ENCODE data around the gene TRAP1.

The TRAP1 gene

GRCh38 chr16:3706253-3707012, 10.9 kb downstream of the TRAP1 start:
- no peak for DNase-seq

DNA sequence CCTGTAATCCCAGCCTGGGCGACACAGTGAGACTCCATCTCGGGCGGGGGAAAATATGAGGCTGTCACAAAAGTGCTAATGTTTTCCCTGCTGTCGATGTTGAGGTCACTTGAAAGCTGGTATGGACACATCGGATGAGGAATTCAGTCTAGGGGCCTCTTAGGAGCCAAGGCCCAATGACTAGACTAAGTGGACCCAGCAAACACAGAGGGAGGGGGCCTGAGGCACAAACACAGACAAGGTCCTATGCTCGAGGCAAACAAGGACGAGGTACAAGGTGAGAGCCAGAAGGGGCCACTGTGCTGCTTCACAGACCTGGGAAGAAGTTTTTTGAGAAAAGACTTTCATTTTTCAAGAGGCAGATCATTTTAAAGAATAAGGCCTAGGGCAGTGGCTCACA, 15.2 kb downstream of the TRAP1 start:
- DNase-seq: no peak

DNA sequence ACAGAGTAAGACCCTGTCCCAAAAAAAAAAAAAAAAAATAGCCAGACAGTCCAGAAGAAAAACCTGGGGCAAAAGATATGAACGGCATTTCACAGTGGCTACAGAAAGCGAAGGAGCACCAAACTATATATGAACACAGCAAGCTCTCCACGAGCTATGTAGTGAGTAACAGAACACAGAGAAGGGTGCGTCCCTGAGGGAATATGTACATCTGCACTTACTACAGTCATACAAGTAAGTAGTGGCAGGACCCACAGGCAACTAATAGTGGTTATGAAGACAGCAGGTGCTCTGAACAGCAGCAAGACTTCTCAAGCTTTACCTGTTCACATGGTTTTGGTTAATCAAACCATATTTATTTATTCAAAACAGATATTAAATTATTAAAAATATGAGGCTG, 15.8 kb downstream of the TRAP1 start:
- no peak for DNase-seq

DNA sequence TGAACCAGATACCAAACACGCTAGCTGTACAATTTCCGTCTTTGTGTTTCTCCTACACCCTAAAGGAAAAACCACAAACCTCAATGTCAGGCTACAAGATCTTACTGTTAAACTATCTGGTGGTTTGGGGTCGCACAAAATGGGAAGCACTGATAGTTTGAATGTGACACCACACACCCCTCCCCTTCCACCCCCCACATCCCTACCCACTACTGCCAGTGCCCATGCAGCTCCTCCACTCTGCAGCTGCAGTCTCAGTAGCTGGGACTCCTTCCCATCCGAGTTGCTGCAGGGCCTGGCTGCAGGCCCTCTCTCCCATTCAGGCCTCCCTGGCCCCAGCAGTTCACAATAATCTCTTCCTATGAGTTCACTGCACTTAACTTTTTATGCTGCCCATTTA, 18.4 kb downstream of the TRAP1 start:
- no peak for DNase-seq

DNA sequence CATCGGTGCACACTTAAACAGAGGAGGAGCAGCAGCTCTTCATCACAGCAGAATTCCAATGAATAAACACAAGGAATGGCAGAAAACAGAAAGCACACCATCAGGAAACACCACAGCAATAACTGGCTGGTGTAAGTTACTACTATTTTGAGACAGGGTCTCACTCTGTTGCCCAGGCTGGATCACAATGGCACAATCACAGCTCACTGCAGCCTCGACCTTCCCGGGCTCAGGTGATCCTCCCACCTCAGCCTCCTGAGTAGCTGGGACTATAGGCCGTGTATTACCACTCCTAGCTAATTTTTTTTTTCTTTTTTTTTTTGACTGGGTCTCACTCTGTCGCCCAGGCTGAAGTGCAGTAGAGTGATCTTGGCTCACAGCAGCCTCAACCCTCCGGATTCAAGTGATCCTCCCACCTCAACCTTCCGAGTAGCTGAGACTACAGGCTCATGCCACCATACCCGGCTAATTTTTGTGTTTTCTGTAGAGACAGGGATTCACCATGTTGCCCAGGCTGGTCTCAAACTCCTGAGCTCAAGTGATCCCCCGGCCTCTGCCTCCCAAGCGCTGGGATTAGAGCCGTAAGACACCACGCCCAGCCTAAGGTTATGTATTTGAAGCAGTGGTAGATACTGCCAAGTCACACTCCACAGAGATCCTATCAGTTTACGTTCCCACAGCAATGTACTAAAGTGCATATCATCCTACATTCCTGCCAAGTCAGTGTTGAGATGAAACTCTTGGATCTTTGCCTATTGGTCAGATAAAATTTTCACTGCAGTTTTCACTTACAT, 20.7 kb downstream of the TRAP1 start:
- DNase-seq: no peak

- no peak for DNase-seq
Observed at GRCh38 chr16:3695610-3696369, 21.5 kb downstream of the TRAP1 start.

- DNase-seq: no peak
Observed at GRCh38 chr16:3694051-3694450, 23.3 kb downstream of the TRAP1 start.

DNA sequence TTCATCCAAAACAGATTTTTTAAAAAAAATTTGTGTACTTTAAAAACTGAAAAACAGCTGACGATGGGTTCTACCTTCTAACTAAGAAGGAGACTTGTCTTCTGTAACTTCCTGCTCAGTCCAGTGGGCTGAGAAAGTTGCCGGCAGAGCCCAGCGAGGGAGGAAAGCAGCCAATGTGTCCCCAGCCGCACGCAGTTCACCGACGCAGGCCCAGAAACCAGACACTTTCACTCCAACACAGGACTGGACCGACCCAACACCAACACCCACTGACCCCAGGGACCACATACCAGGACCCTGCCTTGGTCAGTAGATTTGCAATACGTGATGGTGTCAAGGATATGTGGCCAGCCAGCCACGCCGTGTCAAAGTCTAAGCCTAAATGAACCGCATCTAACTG, 25.6 kb downstream of the TRAP1 start:
- no peak for DNase-seq

GRCh38 chr16:3690980-3691720, 26.2 kb downstream of the TRAP1 start:
- no peak for DNase-seq

DNA sequence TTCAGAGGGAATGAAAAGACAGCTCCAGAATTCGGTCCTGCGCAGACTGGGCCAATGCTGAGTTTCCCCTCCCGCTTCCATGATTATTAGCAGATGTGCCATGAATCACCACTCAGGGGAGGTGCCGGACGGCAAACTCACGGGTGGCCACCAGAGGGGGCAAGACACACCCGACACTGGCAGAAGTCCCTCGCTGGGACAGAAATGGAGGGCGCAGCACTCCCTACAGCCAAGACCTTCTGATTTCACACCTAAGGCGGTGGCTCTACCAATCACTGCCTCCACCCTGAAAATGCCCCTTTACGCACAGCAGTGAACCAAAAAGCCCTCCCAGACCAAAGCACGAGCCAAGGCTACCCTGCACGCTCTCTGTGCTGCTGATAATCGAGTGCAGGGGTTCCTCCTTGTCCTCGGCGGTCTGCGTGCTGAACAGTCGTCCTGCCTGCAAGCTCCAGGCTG, 26.8 kb downstream of the TRAP1 start:
- peak; percentile 84 for DNase-seq

DNA sequence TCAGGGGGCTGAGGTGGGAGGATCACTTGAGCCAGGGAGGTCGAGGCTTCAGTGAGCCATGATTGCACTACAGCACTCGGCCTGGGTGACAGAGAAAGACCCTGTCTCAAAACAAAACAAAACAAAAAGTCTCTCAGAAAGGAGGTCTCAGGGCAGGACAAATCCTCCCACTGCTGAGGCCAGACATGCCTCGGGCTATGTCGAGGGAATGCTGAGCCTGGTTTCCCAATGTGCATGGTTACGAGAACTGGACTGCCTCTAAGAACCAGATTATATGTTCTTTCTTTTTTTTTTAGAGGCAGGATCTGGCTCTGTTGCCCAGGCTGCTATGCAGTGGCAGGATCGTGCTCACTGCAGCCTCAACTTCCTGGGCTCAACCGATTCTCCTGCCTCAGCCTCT, 27.6 kb downstream of the TRAP1 start:
- DNase-seq: no peak

DNA sequence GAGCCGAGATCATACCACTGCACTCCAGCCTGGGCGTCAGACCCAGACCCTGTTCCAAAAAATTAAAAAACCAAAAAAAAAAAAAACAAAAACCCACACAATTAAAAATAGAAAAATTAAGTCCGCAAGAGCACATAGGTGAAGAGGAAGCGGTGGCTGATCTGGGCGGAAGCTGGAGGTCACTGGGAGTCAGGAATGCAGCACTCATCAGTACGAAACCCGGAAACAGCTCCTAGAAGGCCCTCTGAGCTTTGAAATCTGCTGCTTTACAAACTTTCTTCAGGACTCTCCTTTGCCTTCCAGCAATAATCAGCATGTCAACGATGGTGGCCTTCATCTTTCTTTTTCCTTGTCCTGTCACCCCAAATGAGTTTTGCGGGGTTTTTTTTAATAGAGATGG, 29.5 kb downstream of the TRAP1 start:
- no peak for DNase-seq

DNA sequence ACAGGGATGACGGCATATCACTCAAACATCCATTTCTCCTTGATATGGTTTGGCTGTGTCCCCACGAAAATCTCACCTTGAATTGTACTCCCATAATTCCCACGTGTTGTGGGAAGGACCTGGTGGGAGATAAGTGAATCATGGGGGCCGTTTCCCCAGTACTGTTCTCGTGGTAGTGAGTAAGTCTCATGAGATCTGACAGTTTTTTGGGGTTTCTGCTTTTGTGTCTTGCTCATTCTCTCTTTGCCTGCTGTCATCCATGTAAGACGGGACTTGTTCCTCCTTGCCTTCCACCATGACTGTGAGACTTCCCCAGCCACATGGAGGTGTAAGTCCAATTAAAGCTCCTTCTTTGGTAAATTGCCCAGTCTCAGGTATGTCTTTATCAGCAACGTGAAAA, 30.3 kb downstream of the TRAP1 start:
- no peak for DNase-seq

GRCh38 chr16:3681206-3681605, 36.1 kb downstream of the TRAP1 start:
- no peak for DNase-seq

DNA sequence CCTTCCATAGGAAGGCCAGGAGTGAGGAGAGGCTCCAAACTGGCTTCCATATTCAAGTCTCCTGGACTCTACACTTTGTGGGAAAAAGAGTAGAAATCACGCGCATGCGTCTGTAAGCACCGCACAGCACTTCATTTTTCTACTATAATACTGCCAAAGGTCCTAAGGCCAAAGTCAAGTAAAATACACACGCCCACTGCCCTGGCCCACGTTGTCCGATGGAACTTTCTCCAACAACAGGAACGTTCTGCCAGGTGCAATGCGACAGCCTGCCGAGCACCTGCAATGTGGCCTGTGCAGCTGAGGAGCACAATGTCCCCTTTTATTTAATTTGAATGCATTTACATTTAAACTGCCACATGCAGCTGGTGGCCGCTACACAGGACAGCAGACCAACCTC, 39.3 kb downstream of the TRAP1 start:
- no peak for DNase-seq

GRCh38 chr16:3675601-3676130, 41.7 kb downstream of the TRAP1 start:
- DNase-seq: no peak

DNA sequence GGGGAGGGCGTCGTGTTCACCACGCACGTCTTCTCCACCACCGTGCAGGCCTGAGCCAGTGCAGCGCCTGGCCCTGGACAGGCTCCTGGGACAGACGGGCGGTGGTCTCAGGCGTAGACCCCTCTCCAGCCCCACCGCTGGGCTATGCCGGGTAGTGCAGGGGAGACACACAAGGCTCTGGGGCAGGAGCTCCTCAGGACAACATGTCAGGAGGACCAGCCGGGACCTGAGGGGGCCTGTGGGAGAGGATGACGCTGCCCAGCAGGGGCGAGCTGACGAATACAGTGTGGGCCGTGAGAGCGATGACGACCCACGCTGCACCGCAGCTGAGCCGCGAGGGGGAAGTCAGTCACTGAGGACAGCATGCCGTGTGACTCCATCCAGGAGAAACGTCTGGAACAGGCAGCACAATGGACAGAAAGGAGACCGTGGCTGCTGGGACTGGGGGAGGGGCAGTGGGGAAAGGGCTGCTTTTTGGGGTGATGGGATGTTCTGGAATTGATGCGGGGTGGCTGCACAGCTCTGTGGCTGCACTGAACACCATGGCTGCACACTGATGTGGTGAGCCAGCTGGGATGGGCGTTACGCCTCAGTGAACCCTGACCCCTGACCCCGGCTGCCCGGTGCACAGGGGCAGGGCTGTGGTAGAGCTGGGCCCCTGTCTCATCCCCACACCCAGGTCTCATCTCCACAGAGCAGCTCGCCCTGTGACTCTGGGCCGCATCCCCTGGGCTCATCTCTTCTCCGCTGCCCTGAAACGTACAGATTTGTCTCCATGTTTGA, 42.6 kb downstream of the TRAP1 start:
- no peak for DNase-seq

GRCh38 chr16:3673676-3674377, 43.5 kb downstream of the TRAP1 start:
- DNase-seq: no peak

- DNase-seq: no peak
Observed at GRCh38 chr16:3673201-3673600, 44.1 kb downstream of the TRAP1 start.

- no peak for DNase-seq
Observed at GRCh38 chr16:3672571-3673041, 44.7 kb downstream of the TRAP1 start.

- DNase-seq: no peak
Observed at GRCh38 chr16:3671424-3671823, 45.9 kb downstream of the TRAP1 start.
